IMR-90 (cell line): ENCODE results near the gene AWAT2. TPM values are rescaled to one million over a fixed set of nuclear protein-coding genes. Genes with fewer than 3 reads are reported as not detected.

ENCODE experiments used
- ATAC-seq: fragments of 200-7000 bp; cut with Tn5 transposase; 2 replicates; pipeline ENCODE4 v1.9.1; 2020; ENCODE audit warnings: low read depth, mild to moderate bottlenecking, moderate library complexity
- BruUV-seq: library from RNA; stranded (reverse); fragments of 400-500 nt; replicated peaks from 2 replicates; lab custom pipeline; 2021; lab: Mats Ljungman, UMichigan
- CTCF ChIA-PET: fragments of 300-600 bp; formaldehyde crosslinking; extraction: SDS; loops from one replicate; lab custom pipeline; 2021; ENCODE audit warnings: antibody characterized with exemption; lab: Yijun Ruan, JAX
- POLR2A ChIA-PET: fragments of 300-600 bp; sonication (Branson Sonifier 250); formaldehyde crosslinking; loops from one replicate; lab custom pipeline; 2022; ENCODE audit warnings: antibody characterized with exemption; ENCODE audit not compliant: unreplicated experiment; lab: Charles Lee
- DNase-seq: peaks from one replicate; pipeline ENCODE4 v3.0.0; 2013
- H2AFZ ChIP-seq: replicated peaks from 2 replicates; pipeline ENCODE3; 2013; ENCODE audit warnings: low read length, mild to moderate bottlenecking; ENCODE audit not compliant: poor library complexity
- H2AK5ac ChIP-seq: 2 replicates; pipeline ENCODE4 v1.6.1; 2013; ENCODE audit warnings: low read depth, low read length, inconsistent platforms
- H2AK9ac ChIP-seq: replicated peaks from 2 replicates; pipeline ENCODE3; 2013; ENCODE audit warnings: mild to moderate bottlenecking, low read depth, low read length, moderate library complexity; ENCODE audit not compliant: poor library complexity
- H2BK120ac ChIP-seq: 2 replicates; pipeline ENCODE4 v1.6.1; 2013; ENCODE audit warnings: low read depth, low read length, inconsistent platforms
- H2BK15ac ChIP-seq: 3 replicates; pipeline ENCODE4 v1.6.1; 2013; ENCODE audit warnings: low read depth, low read length, inconsistent platforms
- H2BK20ac ChIP-seq: 2 replicates; pipeline ENCODE4 v1.6.1; 2013; ENCODE audit warnings: low read depth, mild to moderate bottlenecking, inconsistent platforms, low read length, moderate library complexity
- H2BK5ac ChIP-seq: 2 replicates; pipeline ENCODE4 v1.6.1; 2013; ENCODE audit warnings: mild to moderate bottlenecking, low read depth, low read length, inconsistent platforms; ENCODE audit not compliant: poor library complexity, severe bottlenecking
- H3K14ac ChIP-seq: replicated peaks from 2 replicates; pipeline ENCODE4 v1.6.1; 2013; ENCODE audit warnings: low read depth, low read length, inconsistent platforms
- H3K18ac ChIP-seq: 2 replicates; pipeline ENCODE4 v1.6.1; 2013; ENCODE audit warnings: low read depth, low read length, control low read depth
- H3K23ac ChIP-seq: 2 replicates; pipeline ENCODE4 v1.6.1; 2013; ENCODE audit warnings: low read depth, low read length, inconsistent platforms
- H3K27ac ChIP-seq: 2 replicates; pipeline ENCODE4 v1.5.1; 2013; ENCODE audit warnings: mild to moderate bottlenecking, control low read depth, low read length; ENCODE audit not compliant: insufficient read depth
- H3K27me3 ChIP-seq: 2 replicates; pipeline ENCODE4 v1.6.1; 2013; ENCODE audit warnings: low read length; ENCODE audit not compliant: control insufficient read depth, insufficient read depth
- H3K36me3 ChIP-seq: 2 replicates; pipeline ENCODE4 v1.6.1; 2013; ENCODE audit warnings: low read length, mixed read lengths; ENCODE audit not compliant: control insufficient read depth, insufficient read depth
- H3K4ac ChIP-seq: 2 replicates; pipeline ENCODE4 v1.6.1; 2013; ENCODE audit warnings: low read depth, low read length, inconsistent platforms
- H3K4me1 ChIP-seq: 2 replicates; pipeline ENCODE4 v1.6.1; 2013; ENCODE audit warnings: low read length, mixed read lengths; ENCODE audit not compliant: control insufficient read depth, insufficient read depth
- H3K4me2 ChIP-seq: 2 replicates; pipeline ENCODE4 v1.6.1; 2013; ENCODE audit warnings: low read depth, mild to moderate bottlenecking, control low read depth, low read length, moderate library complexity
- H3K4me3 ChIP-seq: 2 replicates; pipeline ENCODE4 v1.5.1; 2013; ENCODE audit warnings: low read depth, mild to moderate bottlenecking, control low read depth, low read length, moderate library complexity; ENCODE audit not compliant: insufficient read depth
- H3K56ac ChIP-seq: 2 replicates; pipeline ENCODE4 v1.6.1; 2013; ENCODE audit warnings: low read length, inconsistent platforms; ENCODE audit not compliant: insufficient read depth; ENCODE audit errors: extremely low read depth
- H3K79me1 ChIP-seq, 2 experiments: 2 replicates each; pipeline ENCODE4 v1.6.1; 2013; ENCODE audit warnings: low read length in 2 of 2, inconsistent platforms in 1 of 2, low read depth in 1 of 2
- H3K9ac ChIP-seq: 2 replicates; pipeline ENCODE4 v1.6.1; 2013; ENCODE audit warnings: low read depth, low read length, control low read depth
- H3K9me1 ChIP-seq: 2 replicates; pipeline ENCODE4 v1.6.1; 2013; ENCODE audit warnings: low read length, inconsistent platforms; ENCODE audit not compliant: insufficient read depth
- H3K9me3 ChIP-seq: 2 replicates; pipeline ENCODE4 v1.6.1; 2013; ENCODE audit warnings: low read length; ENCODE audit not compliant: control insufficient read depth, insufficient read depth
- H4K20me1 ChIP-seq: 2 replicates; pipeline ENCODE4 v1.6.1; 2013; ENCODE audit warnings: low read length, inconsistent platforms; ENCODE audit not compliant: insufficient read depth
- H4K5ac ChIP-seq: 2 replicates; pipeline ENCODE4 v1.6.1; 2013; ENCODE audit warnings: mild to moderate bottlenecking, low read depth, low read length, control low read depth
- H4K8ac ChIP-seq, 2 experiments: 2 replicates each; pipeline ENCODE4 v1.6.1; 2013; ENCODE audit warnings: low read depth in 2 of 2, low read length in 2 of 2, control low read depth in 1 of 2, inconsistent platforms in 1 of 2
- H4K91ac ChIP-seq: 2 replicates; pipeline ENCODE4 v1.6.1; 2013; ENCODE audit warnings: low read depth, low read length, inconsistent platforms; ENCODE audit not compliant: insufficient read depth
- BHLHE40 ChIP-seq: fragments of 150-350 bp; IDR thresholded peaks from 2 replicates; pipeline ENCODE4 v1.6.1; 2016; ENCODE audit warnings: mild to moderate bottlenecking, low read depth, low read length
- CTCF ChIP-seq: conservative IDR thresholded peaks from 2 replicates; pipeline ENCODE4 v1.5.1; 2012; ENCODE audit warnings: mild to moderate bottlenecking, low read depth, low read length, improper control_type of control experiment
- FOS ChIP-seq: fragments of 150-350 bp; IDR thresholded peaks from 2 replicates; pipeline ENCODE4 v1.6.1; 2016; ENCODE audit warnings: low read depth, low read length
- MAFK ChIP-seq: IDR thresholded peaks from 2 replicates; pipeline ENCODE4 v1.6.1; 2012; ENCODE audit warnings: low read depth, low read length, improper control_type of control experiment
- MAZ ChIP-seq: IDR thresholded peaks from 2 replicates; pipeline ENCODE4 v1.6.1; 2012; ENCODE audit warnings: low read depth, mild to moderate bottlenecking, low read length, improper control_type of control experiment, moderate library complexity, borderline replicate concordance
- MXI1 ChIP-seq: IDR thresholded peaks from 2 replicates; pipeline ENCODE4 v1.6.1; 2012; ENCODE audit warnings: low read depth, mild to moderate bottlenecking, low read length, moderate library complexity, borderline replicate concordance
- POLR2A ChIP-seq: IDR thresholded peaks from 2 replicates; pipeline ENCODE4 v1.6.1; 2012; ENCODE audit warnings: mild to moderate bottlenecking, low read depth, low read length
- RAD21 ChIP-seq: IDR thresholded peaks from 2 replicates; pipeline ENCODE4 v1.6.1; 2012; ENCODE audit warnings: low read length, improper control_type of control experiment
- RCOR1 ChIP-seq: IDR thresholded peaks from 2 replicates; pipeline ENCODE4 v1.6.1; 2012; ENCODE audit warnings: mild to moderate bottlenecking, low read length, improper control_type of control experiment; ENCODE audit not compliant: insufficient replicate concordance
- RFX5 ChIP-seq: IDR thresholded peaks from 2 replicates; pipeline ENCODE4 v1.8.0; 2012; ENCODE audit warnings: low read depth, mild to moderate bottlenecking, low read length, moderate library complexity
- SMC3 ChIP-seq: fragments of 150-350 bp; IDR thresholded peaks from 2 replicates; pipeline ENCODE4 v1.6.1; 2016; ENCODE audit warnings: low read depth, mild to moderate bottlenecking, antibody characterized with exemption, low read length, moderate library complexity
- USF2 ChIP-seq: fragments of 150-350 bp; IDR thresholded peaks from 2 replicates; pipeline ENCODE4 v1.6.1; 2017; ENCODE audit warnings: mild to moderate bottlenecking, antibody characterized with exemption, low read length, low read depth
- WGBS, 2 experiments: methylation state at CpG; one replicate each; pipeline versions ENCODE4 v1.1.5 to v1.1.7; 2013; ENCODE audit warnings: missing lambda C conversion rate in 2 of 2; ENCODE audit not compliant: insufficient read length in 1 of 2; ENCODE audit errors: extremely low coverage in 2 of 2; 5-methylcytosine and 5-hydroxymethylcytosine counted together
- dilution Hi-C: fragments of 300-500 bp; cut with HindIII; formaldehyde crosslinking; loops from one replicate; pipeline ENCODE4 v1.14.3; 2018; ENCODE audit warnings: low sequenced_read_pairs; ENCODE audit not compliant: unreplicated experiment
- in situ Hi-C: fragments of 300-500 bp; cut with MboI; formaldehyde crosslinking; loops from 3 replicates; pipeline ENCODE4 v1.14.3; 2019; ENCODE audit warnings: low sequenced_read_pairs, inconsistent platforms, mixed read lengths
- intact Hi-C: fragments of 100-400 bp; cut with micrococcal nuclease; formaldehyde crosslinking; loops from 2 replicates; pipeline ENCODE4 v1.10.0; 2022
- polyA plus RNA-seq, 3 experiments: library from polyadenylated mRNA; depleted of rRNA; stranded (reverse); fragments of >200 nt; gene quantifications; 2 replicates each; pipeline ENCODE4 v1.2.3, GENCODE V29; 2012; ENCODE audit warnings: low replicate concordance in 1 of 3
- total RNA-seq: library from RNA; depleted of rRNA; stranded (reverse); fragments of >200 nt; gene quantifications from 2 replicates; pipeline ENCODE4 v1.2.3, GENCODE V29; 2012

AWAT2 gene
- total and polyA plus RNA-seq, 2 of the 4 experiments (the other 2 are of a cell fraction), result under 0.01 TPM; not detected in 1

- Histone ChIP-seq H3K56ac (no peak overlapping the region), H3K4me3 (no peak overlapping the region), H4K5ac (no peak overlapping the region), H2BK5ac (no peak overlapping the region), H2AFZ (no peak overlapping the region), H3K9me3 (no peaks in the 10 kb centered on the region), H4K20me1 (no peaks in the 10 kb centered on the region), H3K27ac (no peak overlapping the region), H3K36me3 (no peaks in the 10 kb centered on the region), H3K4ac (no peak overlapping the region), H3K9ac (no peak overlapping the region), H3K23ac (no peak overlapping the region), H2AK9ac (no peak overlapping the region), H2BK20ac (no peak overlapping the region), H3K79me1 (no peaks in the 10 kb centered on the region), H3K4me1 (peaks cover 2% of the 10 kb centered on the region; the same call in 1 of the 2 replicates), H3K18ac (no peak overlapping the region), H3K27me3 (peaks cover 10% of the 10 kb centered on the region; the same call in 1 of the 2 replicates), H3K4me2 (no peak overlapping the region), H3K14ac (no peak overlapping the region), H2AK5ac (no peak overlapping the region), H4K8ac (no peak overlapping the region), H2BK120ac (no peak overlapping the region), H4K91ac (no peak overlapping the region), H3K9me1 (no peaks in the 10 kb centered on the region), H2BK15ac (no peak overlapping the region)
- CTCF ChIA-PET, result interaction anchor here (1.4 kb wide), 1 partner anchor 57 kb away, joined by 4 read pairs; no protein-coding TSS in a partner anchor
- WGBS, 2 experiments, result 66% methylated on average over 2 of the region's 2 CpGs; no CpG with 5 or more reads in 1 of the 2 experiments
- dilution Hi-C loops (no loop called here), intact Hi-C loops (loop anchor here (2.0 kb wide), 1 partner anchor 47 kb away; no protein-coding TSS in a partner anchor), in situ Hi-C loops (no loop called here)
- no peak for ATAC-seq
- DNase-seq, result no peak
- TF ChIP-seq BHLHE40 (no peak), MAFK (no peak), POLR2A (no peak), RAD21 (no peak), FOS (no peak), RFX5 (no peak), MAZ (no peak), USF2 (no peak), SMC3 (no peak), RCOR1 (no peak), CTCF (no peak), MXI1 (no peak)
- POLR2A ChIA-PET, result no interaction called here
- no TSS peak for BruUV-seq
Measured at GRCh38 chrX:70039758-70040157, 10.0 kb downstream of the AWAT2 start.
